ENCODE measurements around the gene BEST1.
"Not testable (repeated sequence)": the region's sequence is repeated elsewhere in the genome, so short reads cannot be mapped to it uniquely, and the experiment has no call there.

The BEST1 gene

DNA sequence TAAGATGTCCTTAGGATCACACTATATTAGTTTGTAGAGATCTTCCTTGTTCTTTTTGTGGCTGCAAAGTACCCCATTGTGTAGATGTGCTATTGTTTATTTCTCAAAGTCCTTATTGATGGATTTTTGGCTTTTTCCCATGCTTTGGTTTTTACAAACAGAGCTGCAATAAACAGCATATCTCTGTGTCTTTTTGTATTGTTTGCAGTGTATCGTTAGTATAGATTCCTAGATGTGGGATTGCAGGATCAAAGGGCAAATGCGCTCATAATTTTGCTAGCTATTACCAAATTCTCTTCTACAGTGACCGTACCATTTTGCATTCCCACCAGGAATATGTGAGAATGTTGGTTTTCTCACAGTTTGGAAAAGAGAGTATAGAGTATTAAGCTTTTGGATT is 44.8 kb downstream of the BEST1 start:
- Mint-ChIP-seq H3K36me3 (ENCODE audit: insufficient read depth) (peaks cover 2% of the 10 kb centered on the region), H3K4me3 (no peak overlapping the region), H3K4me1 (no peaks in the 10 kb centered on the region), H3K9me3 (peaks cover 5% of the 10 kb centered on the region), H3K27ac (ENCODE audit: low read depth) (no peak overlapping the region), H3K27me3 (no peaks in the 10 kb centered on the region)
- DNase-seq (ENCODE audit: low spot score in 2 of 2), result no peak
- no peak for ATAC-seq (replicated peaks; ENCODE audit: extremely low read depth, poor library complexity, severe bottlenecking)

DNA sequence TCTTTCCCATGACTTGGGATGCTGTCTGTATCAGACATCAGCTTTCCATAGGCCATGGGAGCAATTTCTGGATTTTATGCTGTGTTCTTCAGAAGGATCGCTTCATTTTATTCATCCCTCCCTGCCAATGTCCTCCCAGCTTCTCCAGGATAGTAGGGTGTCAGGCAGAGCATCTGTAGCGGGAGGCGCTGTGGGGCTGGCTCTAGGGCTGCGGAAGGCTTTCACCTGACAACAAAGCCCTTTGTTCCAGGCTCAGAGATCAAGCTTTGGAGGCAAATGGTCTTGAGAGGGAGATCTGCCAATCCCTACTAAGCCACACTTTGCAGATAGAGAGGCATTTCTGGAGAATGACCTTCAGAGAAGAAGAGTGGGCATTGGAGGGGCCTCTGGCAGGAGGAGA is 46.8 kb downstream of the BEST1 start:
- H3K4me3 Mint-ChIP-seq, result no peak overlapping the region
- H3K4me1 Mint-ChIP-seq, result no peaks in the 10 kb centered on the region
- ATAC-seq (replicated peaks; ENCODE audit: extremely low read depth, poor library complexity, severe bottlenecking) (no peak), DNase-seq (ENCODE audit: low spot score in 2 of 2) (no peak)
- H3K9me3 Mint-ChIP-seq, result no peaks in the 10 kb centered on the region
- no peaks in the 10 kb centered on the region for H3K27me3 Mint-ChIP-seq
- H3K27ac Mint-ChIP-seq (ENCODE audit: low read depth), result peak overlapping the region; percentile 22
- H3K36me3 Mint-ChIP-seq (ENCODE audit: insufficient read depth), result peaks cover 2% of the 10 kb centered on the region

DNA sequence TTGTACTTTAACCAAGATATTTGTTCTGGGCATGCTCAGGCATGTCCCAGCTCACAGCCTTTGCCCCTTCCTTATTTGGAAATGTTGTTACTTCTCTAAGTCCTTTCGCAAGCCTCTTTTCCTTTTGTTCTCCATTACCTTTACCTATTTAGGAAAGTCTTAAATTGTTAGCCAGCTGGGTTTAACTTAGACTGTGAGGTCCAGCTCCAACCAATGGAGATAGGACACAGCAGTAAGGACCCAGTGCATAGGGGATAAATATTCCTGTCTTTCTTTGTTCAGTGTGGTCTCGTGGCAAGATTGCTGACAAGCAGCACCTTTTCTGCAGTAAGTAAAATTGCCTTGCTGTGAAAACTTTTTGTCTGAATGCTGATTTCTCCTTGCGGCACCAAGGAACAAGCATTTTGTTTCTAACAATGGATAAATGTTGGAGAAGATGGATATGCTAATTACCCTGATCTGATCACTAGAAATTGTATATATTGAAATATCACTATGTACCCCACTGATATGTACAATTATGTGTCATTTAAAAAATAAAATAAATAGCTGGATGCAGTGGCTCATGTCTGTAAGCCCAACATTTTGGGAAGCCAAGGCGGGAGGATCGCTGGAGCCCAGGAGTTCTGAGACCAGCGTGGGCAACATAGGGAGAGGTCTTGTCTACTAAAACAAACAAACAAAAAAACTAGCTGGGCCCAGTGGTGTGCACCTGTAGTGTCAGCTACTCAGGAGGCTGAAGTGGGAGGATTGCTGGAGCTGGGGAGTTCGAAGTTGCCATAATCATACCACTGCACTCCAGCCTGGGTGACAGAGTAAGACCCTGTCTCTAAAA is 49.2 kb downstream of the BEST1 start:
- peaks cover 2% of the 10 kb centered on the region for H3K36me3 Mint-ChIP-seq (ENCODE audit: insufficient read depth)
- no peaks in the 10 kb centered on the region for H3K4me1 Mint-ChIP-seq
- H3K27ac Mint-ChIP-seq (ENCODE audit: low read depth), result no peak overlapping the region

DNA sequence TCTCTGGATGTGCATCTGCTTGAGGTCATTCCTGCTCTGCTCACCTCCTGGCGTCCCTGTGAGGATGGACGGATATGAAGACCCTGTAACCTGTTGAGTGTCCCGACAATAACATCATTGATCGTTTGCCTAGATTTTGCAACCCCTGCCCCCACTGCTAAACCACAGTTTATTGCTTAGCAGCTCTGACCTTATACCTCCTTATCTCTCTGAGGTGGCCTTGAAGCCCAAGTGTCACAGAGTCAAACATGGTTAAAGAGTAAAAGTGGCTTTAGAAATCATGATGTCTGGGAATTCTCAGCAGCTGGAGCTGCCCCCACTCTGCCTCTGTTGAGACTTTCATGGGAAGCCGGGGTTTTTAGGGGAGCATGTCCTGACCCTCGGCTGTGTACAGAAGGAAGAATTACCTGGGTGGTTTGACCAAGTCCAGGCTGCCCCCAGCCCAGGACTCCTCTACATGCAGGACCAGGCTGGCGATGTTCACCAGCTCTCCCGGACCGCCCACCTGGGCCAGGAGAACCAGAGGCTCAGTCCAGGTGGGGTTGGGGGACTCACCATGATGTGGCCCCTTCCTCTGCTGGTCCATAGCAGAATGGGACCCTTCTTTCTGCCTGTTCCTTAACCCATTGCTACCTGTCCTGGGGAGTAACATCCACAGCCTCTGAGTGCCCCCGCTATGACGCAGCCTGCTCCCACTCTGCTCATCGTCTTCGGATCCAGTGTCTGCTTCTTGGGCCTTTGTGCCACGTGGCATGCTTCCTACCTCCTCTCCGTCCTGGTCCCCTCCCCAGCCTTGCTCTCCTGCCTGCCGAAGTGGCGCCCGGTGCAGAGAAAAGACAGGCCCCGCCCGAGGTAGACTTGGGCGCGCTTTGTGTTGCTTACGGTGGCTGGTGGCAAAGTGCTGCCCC is 50.6 kb downstream of the BEST1 start:
- no peak overlapping the region for H3K4me3 Mint-ChIP-seq
- H3K27ac Mint-ChIP-seq (ENCODE audit: low read depth), result no peak overlapping the region
- DNase-seq (ENCODE audit: low spot score in 2 of 2) (no peak), ATAC-seq (replicated peaks; ENCODE audit: extremely low read depth, poor library complexity, severe bottlenecking) (no peak)
- H3K27me3 Mint-ChIP-seq, result peaks cover 11% of the 10 kb centered on the region
- peaks cover 5% of the 10 kb centered on the region for H3K36me3 Mint-ChIP-seq (ENCODE audit: insufficient read depth)
- H3K4me1 Mint-ChIP-seq, result no peaks in the 10 kb centered on the region
- H3K9me3 Mint-ChIP-seq, result no peaks in the 10 kb centered on the region

More for the DNA sequence above, 49.2 kb downstream of the BEST1 start:
- DNase-seq (ENCODE audit: low spot score in 2 of 2) (no peak), ATAC-seq (replicated peaks; ENCODE audit: extremely low read depth, poor library complexity, severe bottlenecking) (no peak)
- Mint-ChIP-seq H3K9me3 (no peaks in the 10 kb centered on the region), H3K4me3 (no peak overlapping the region), H3K27me3 (no peaks in the 10 kb centered on the region)

DNA sequence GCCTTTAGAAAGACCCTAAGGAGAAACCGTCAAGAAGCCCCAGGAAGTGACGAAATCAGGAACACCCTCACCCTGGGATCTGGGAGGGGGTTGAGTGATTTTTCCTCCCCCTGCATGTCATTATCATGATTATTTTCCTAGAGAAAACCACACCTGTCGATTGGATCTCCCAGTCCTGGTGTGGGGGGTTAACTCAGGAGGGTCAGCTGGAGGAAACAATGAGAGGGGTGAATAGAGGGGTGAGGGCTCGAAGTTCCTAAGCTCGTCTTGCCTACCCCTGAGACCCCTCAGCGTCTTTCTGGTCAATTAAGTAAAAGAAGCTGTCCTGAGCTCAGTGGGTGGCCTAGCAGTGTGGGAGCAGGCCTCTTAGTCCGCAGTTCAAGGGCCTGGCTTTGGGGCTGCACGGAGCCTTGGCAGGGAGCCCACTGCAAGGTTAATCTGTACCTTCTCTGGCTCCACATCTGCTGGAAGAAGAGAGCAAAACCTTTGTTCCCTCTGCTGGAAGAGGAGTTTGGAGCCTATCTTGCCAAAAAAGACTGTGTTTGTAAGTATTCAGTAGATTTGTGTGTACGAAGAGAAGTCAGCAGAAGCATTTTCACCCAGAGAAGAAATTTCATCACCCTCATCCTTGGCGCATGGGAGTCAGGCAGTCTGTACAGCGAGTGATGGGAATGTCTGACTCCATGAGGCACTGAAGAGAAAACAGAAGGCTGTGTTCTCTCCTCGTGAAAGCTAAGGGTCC is 51.5 kb downstream of the BEST1 start:
- H3K27me3 Mint-ChIP-seq, result peaks cover 12% of the 10 kb centered on the region
- ATAC-seq (replicated peaks; ENCODE audit: extremely low read depth, poor library complexity, severe bottlenecking), result no peak

DNA sequence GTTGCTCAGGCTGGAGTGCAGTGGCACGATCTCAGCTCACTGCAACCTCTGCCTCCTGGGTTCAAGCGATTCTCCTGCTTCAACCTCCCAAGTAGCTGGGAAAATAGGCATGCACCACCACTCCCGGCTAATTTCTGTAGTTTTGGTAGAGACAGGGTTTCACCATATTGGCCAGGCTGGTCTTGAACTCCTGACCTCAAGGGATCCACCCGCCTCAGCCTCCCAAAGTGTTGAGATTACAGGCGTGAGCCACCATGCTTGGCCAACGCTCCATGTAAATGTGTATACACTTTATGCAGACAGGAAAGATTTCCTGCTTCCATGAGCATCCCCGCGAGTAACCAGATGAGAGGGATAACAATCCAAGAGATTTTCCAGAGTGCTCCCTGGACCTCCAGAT is 52.1 kb downstream of the BEST1 start:
- H3K27ac Mint-ChIP-seq (ENCODE audit: low read depth); H3K9me3 Mint-ChIP-seq; H3K4me3 Mint-ChIP-seq; H3K4me1 Mint-ChIP-seq; H3K36me3 Mint-ChIP-seq (ENCODE audit: insufficient read depth); DNase-seq (ENCODE audit: low spot score in 2 of 2); ATAC-seq (replicated peaks; ENCODE audit: extremely low read depth, poor library complexity, severe bottlenecking): not testable (repeated sequence)
- peaks cover 17% of the 10 kb centered on the region for H3K27me3 Mint-ChIP-seq

More for the DNA sequence above, 51.5 kb downstream of the BEST1 start:
- H3K4me3 Mint-ChIP-seq, result no peak overlapping the region
- H3K36me3 Mint-ChIP-seq (ENCODE audit: insufficient read depth), result peaks cover 5% of the 10 kb centered on the region
- no peaks in the 10 kb centered on the region for H3K4me1 Mint-ChIP-seq
- no peak for DNase-seq (ENCODE audit: low spot score in 2 of 2)
- H3K9me3 Mint-ChIP-seq, result no peaks in the 10 kb centered on the region
- H3K27ac Mint-ChIP-seq (ENCODE audit: low read depth), result no peak overlapping the region

DNA sequence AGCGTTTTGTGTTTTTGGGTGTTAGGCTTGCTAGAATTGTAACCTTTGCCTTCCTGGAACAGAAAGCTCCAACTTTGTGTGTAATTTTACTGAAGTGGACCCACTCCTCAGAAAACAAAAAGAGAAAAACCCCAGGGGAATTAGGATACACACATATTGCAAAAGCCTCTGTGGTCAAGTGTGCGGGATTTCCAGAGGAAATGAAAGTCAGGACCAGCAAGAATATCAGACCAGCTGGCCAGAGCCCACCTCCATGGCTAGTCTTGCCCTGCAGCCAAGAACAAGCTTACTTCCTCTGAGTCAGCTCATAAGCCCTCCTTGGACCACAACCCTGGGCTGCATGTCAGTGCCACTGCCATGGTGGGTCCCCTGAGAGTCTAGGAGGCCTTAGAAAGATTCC is 54.3 kb downstream of the BEST1 start:
- ATAC-seq (replicated peaks; ENCODE audit: extremely low read depth, poor library complexity, severe bottlenecking), result no peak
- no peak overlapping the region for H3K27ac Mint-ChIP-seq (ENCODE audit: low read depth)
- no peak overlapping the region for H3K4me3 Mint-ChIP-seq
- H3K9me3 Mint-ChIP-seq, result no peaks in the 10 kb centered on the region
- H3K4me1 Mint-ChIP-seq, result no peaks in the 10 kb centered on the region
- H3K36me3 Mint-ChIP-seq (ENCODE audit: insufficient read depth), result peaks cover 3% of the 10 kb centered on the region
- H3K27me3 Mint-ChIP-seq, result peaks cover 21% of the 10 kb centered on the region
- no peak for DNase-seq (ENCODE audit: low spot score in 2 of 2)

DNA sequence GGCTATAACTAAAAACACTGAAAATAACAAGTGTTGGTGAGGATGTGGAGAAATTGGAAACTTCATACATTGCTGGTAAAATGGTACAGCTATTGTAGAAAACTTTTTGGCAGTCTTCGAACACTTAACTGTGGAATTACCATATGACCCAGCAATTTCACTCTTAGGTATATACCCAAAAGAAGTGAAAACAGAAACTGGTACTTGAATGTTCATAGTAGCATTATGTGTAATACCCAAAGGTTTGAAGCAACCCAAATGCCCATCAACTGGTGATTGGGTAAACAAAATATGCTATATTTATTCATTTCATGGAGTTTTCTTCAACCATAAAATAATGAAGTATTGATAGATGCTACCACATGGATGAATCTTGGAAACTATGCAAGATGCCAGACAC is 58.0 kb downstream of the BEST1 start:
- H3K4me1 Mint-ChIP-seq, result no peaks in the 10 kb centered on the region
- no peak overlapping the region for H3K4me3 Mint-ChIP-seq
- H3K27ac Mint-ChIP-seq (ENCODE audit: low read depth), result no peak overlapping the region
- DNase-seq (ENCODE audit: low spot score in 2 of 2) (no peak), ATAC-seq (replicated peaks; ENCODE audit: extremely low read depth, poor library complexity, severe bottlenecking) (no peak)
- peaks cover 3% of the 10 kb centered on the region for H3K36me3 Mint-ChIP-seq (ENCODE audit: insufficient read depth)
- peaks cover 33% of the 10 kb centered on the region for H3K27me3 Mint-ChIP-seq
- H3K9me3 Mint-ChIP-seq, result no peaks in the 10 kb centered on the region

DNA sequence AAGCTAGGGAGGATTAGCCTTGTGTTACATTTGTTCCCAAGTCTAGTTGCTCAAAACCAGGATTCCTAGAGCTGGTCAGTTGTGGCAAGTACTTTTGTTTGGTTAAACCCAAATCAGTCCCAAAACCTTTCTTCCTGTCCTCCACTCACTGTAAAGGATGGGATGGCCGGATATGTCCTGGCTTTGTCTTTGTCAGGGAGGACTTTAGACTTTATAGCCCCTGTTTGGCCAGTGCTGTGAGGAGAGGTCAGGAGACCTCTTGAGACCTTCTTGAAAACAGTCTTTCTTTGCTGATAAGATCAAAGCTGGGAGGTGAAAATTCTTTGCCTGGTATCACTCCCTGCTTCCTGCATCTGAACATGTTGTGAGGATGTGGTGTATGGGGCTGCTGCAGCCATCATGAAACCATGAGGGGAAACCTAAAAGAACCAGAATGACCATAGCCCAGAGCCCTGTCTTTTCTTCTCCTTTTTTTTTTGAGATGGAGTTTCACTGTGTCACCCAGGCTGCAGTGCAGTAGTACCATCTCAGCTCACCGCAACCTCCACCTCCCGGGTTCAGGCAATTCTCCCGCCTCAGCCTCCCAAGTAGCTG is 60.9 kb downstream of the BEST1 start:
- no peak for DNase-seq (ENCODE audit: low spot score in 2 of 2)
- H3K4me3 Mint-ChIP-seq, result no peak overlapping the region
- no peak overlapping the region for H3K27ac Mint-ChIP-seq (ENCODE audit: low read depth)
- no peaks in the 10 kb centered on the region for H3K36me3 Mint-ChIP-seq (ENCODE audit: insufficient read depth)
- ATAC-seq (replicated peaks; ENCODE audit: extremely low read depth, poor library complexity, severe bottlenecking), result no peak
- H3K4me1 Mint-ChIP-seq, result no peaks in the 10 kb centered on the region
- no peaks in the 10 kb centered on the region for H3K9me3 Mint-ChIP-seq
- peaks cover 21% of the 10 kb centered on the region for H3K27me3 Mint-ChIP-seq

DNA sequence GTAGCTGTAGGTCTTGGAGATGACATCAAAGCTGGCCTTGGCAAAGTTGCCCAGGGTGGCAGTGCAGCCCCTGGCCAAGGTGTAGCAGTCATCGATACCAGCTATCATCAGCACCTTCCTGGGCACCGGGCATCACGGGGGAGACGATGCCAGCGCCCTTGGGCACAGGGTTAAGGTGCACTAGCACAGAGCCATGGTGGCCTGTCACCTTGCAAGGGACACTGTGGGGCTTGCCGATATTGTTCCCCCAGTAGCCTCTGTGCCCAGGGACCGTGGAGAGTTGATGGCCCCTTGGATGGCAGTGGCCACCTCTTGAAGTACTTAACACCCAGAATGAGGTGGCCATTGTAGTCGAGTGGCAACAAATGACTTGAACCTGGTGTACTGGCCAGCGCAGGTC is 61.7 kb downstream of the BEST1 start:
- ATAC-seq (replicated peaks; ENCODE audit: extremely low read depth, poor library complexity, severe bottlenecking) (no peak), DNase-seq (ENCODE audit: low spot score in 2 of 2) (no peak)
- Mint-ChIP-seq H3K27ac (ENCODE audit: low read depth) (no peak overlapping the region), H3K36me3 (ENCODE audit: insufficient read depth) (no peaks in the 10 kb centered on the region), H3K9me3 (no peaks in the 10 kb centered on the region), H3K27me3 (peaks cover 20% of the 10 kb centered on the region), H3K4me3 (no peak overlapping the region), H3K4me1 (no peaks in the 10 kb centered on the region)

DNA sequence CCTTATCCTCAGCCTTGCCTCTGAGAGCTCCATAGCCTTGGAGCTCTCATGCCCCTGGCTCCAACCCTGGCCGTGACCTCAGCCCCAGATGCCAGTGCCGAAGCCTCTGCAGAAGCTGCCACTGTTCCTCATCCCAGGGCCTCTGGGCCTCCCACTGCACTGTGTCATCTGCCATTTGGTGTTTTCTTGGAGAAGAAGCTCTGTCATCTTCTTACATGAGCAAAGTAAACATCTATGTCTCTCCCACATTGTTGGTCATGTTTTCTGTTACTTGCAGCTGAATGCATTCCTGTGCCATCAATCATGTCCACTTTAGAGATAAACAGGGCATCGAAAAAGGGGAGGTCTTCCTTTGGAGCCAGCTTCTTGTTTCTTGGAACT is 62.3 kb downstream of the BEST1 start:
- DNase-seq (ENCODE audit: low spot score in 2 of 2) (no peak), ATAC-seq (replicated peaks; ENCODE audit: extremely low read depth, poor library complexity, severe bottlenecking) (no peak)
- Mint-ChIP-seq H3K36me3 (ENCODE audit: insufficient read depth) (no peaks in the 10 kb centered on the region), H3K27ac (ENCODE audit: low read depth) (no peak overlapping the region), H3K27me3 (peaks cover 14% of the 10 kb centered on the region), H3K9me3 (no peaks in the 10 kb centered on the region), H3K4me1 (no peaks in the 10 kb centered on the region), H3K4me3 (no peak overlapping the region)

DNA sequence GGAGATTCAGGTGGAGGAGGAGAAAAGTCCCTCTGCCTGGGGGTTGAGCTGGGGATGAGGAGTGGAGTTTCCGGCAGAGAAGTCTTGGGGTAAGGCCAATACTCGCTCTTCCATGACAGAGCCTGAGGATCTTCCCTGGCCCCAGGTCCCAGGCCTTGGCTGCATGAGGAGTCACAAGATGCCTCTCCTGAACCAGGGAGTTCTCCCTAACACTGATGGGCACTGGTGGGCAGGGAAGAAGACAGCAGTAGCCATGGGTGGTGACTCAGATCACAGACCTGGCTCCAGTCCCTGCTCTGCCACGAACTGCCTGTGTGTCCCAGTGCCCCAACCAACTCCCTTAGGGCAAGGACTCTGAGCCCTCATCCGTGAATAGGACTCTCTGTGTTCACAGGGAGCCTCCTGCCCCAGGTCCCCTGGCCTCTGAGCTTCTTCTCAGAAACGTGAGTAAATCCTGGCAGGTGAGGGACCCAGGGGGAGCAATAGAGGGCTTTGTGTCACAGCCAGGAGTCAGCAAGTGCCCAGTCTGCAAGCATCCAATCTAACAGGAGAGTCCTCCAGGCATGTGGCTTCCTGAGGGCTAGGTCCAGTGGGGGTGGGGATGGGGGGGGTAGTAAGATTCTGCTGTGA is 62.8 kb downstream of the BEST1 start:
- no peaks in the 10 kb centered on the region for H3K4me1 Mint-ChIP-seq
- ATAC-seq (replicated peaks; ENCODE audit: extremely low read depth, poor library complexity, severe bottlenecking), result no peak
- peaks cover 12% of the 10 kb centered on the region for H3K27me3 Mint-ChIP-seq
- no peak overlapping the region for H3K27ac Mint-ChIP-seq (ENCODE audit: low read depth)
- H3K36me3 Mint-ChIP-seq (ENCODE audit: insufficient read depth), result no peaks in the 10 kb centered on the region
- H3K4me3 Mint-ChIP-seq, result no peak overlapping the region
- no peak for DNase-seq (ENCODE audit: low spot score in 2 of 2)
- no peaks in the 10 kb centered on the region for H3K9me3 Mint-ChIP-seq

All from central memory CD8-positive, alpha-beta T cell (primary cell).